Measurements from ENCODE around the gene TRAPPC2L. TPM values are rescaled to one million over a fixed set of nuclear protein-coding genes. Genes with fewer than 3 reads are reported as not detected.

The TRAPPC2L gene
- total and polyA plus RNA-seq, 11 donors: 20.3 to 65.7 (median 44.2) TPM

DNA sequence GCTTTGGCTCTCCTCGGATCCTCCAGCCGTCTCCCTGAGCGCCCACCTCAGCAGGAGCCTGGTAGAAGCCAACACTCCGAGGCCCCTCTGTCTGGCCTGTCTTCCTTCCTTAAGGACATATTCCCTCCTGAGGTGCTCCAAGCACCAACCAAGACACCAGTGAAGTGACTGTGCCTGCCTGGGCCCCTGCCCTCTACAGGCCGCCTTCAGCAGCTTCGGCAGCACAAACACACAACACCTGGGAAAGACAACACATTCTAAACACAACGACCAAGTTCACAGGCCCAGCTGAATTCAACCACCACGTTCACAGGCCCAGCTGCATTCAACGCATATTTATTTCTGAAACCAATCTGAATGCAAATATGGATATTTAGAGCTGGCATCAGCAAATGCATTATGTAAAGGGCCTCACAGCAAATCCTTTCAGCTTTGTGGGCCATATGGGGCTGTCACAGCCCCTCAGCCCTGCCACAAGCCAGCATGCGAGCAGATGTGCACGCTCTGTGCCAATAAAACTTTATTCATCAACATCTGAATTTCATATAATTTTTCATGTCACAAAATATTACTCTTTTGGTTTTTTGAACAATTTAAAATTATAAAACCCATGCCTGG lies 12.4 kb upstream of the TRAPPC2L start:
- no peak for ATAC-seq
- TF ChIP-seq, protein P1, sequence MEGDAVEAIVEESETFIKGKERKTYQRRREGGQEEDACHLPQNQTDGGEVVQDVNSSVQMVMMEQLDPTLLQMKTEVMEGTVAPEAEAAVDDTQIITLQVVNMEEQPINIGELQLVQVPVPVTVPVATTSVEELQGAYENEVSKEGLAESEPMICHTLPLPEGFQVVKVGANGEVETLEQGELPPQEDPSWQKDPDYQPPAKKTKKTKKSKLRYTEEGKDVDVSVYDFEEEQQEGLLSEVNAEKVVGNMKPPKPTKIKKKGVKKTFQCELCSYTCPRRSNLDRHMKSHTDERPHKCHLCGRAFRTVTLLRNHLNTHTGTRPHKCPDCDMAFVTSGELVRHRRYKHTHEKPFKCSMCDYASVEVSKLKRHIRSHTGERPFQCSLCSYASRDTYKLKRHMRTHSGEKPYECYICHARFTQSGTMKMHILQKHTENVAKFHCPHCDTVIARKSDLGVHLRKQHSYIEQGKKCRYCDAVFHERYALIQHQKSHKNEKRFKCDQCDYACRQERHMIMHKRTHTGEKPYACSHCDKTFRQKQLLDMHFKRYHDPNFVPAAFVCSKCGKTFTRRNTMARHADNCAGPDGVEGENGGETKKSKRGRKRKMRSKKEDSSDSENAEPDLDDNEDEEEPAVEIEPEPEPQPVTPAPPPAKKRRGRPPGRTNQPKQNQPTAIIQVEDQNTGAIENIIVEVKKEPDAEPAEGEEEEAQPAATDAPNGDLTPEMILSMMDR (IDR thresholded peaks at IDR 0.05): no peak
- TF ChIP-seq POLR2A (IDR thresholded peaks at IDR 0.05): no peak
- WGBS, 4 donors: 77 to 86% (median 84%) methylated on average over 11 of the region's 11 CpGs
- H3K4me3 ChIP-seq: no peak overlapping the region
- intact Hi-C loops (cut with DNase I): no loop called here
- no peak for DNase-seq
- H3K4me1 ChIP-seq: no peaks in the 10 kb centered on the region
- H3K27ac ChIP-seq: no peak overlapping the region
- H3K27me3 ChIP-seq: no peaks in the 10 kb centered on the region
- no peaks in the 10 kb centered on the region for H3K9me3 ChIP-seq
- H3K36me3 ChIP-seq: peaks cover 0 to 31% (median 17%) of the 10 kb centered on the region in 9 donors

DNA sequence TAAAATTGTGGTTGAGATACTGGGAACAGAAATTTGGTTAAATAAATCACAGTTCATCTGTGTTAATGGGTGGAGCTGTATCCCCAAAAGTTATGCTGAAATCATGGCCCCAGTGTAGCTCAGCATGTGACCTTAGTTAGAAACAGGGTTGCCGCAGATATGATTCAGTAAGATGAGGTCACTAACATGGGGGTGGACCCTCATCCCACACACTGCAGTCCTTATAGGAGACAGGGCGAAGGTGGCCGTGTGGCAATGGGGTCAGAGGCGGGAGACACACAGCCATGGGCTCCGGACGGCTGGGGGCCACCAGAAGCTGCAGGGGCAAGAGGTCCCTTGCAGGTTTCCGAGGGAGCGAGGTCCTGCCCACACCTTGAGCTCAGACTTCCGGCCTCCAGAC lies 10.8 kb upstream of the TRAPPC2L start:
- Histone ChIP-seq H3K4me1 (no peaks in the 10 kb centered on the region), H3K27me3 (no peaks in the 10 kb centered on the region), H3K27ac (no peak overlapping the region), H3K9me3 (no peaks in the 10 kb centered on the region), H3K4me3 (no peak overlapping the region), H3K36me3 (peaks cover 0 to 25% (median 7%) of the 10 kb centered on the region in 9 donors)
- TF ChIP-seq, protein P1 (IDR thresholded peaks at IDR 0.05): no peak
- TF ChIP-seq POLR2A (IDR thresholded peaks at IDR 0.05): no peak
- 91 to 96% (median 94%) methylated on average over 9 of the region's 9 CpGs for WGBS, 4 donors
- intact Hi-C loops (cut with DNase I): no loop called here
- ATAC-seq: no peak
- DNase-seq: no peak

DNA sequence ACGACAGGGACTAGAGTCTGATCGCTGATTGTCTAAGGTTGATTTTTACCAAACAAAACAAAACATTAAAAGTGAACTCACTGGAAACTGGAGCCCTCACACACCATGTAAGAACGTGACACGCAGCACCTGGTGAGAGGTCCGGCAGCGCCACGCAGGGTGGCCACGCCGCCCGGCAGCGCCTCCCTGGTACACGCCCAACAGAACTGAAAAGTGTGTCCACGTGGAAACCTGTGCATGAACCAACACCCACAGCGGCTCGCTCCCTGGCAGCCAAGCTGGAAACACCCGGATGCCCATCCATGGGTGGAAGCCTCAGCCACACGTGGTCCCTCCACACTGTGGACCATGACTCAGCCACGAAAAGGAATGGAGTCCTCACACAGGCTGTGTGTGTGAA lies 9.3 kb upstream of the TRAPPC2L start:
- intact Hi-C loops (cut with DNase I): no loop called here
- Histone ChIP-seq H3K36me3 (peaks cover 0 to 21% (median 6%) of the 10 kb centered on the region in 9 donors), H3K4me3 (no peak overlapping the region), H3K27me3 (no peaks in the 10 kb centered on the region), H3K4me1 (no peaks in the 10 kb centered on the region), H3K27ac (no peak overlapping the region), H3K9me3 (no peaks in the 10 kb centered on the region)
- DNase-seq (no peak), ATAC-seq (no peak)
- 92 to 95% (median 95%) methylated on average over 18 of the region's 18 CpGs for WGBS, 4 donors
- TF ChIP-seq, protein P1 (IDR thresholded peaks at IDR 0.05): no peak
- no peak for TF ChIP-seq POLR2A (IDR thresholded peaks at IDR 0.05)

DNA sequence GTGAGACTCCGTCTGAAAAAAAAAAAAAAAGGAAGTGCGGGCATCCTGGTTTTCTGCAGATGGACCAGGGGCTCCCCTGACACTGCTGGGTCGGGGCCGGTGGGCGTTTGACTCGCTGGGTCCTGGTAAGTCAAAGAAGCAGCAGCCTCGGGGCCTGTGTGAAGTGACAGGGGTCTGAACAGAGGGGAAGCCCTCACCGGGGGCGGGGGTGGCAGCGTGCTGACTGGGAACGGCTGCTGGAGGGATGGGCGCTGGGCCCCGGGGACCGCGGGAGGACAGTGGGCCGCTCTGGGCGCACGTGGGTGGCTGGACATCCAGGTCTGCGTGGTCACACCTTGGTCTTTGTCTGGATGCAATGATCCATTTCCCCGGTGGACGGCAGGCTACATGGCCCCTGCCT lies 8.4 kb upstream of the TRAPPC2L start:
- DNase-seq: no peak
- TF ChIP-seq, protein P1 (IDR thresholded peaks at IDR 0.05): no peak
- no peak for TF ChIP-seq POLR2A (IDR thresholded peaks at IDR 0.05)
- WGBS, 4 donors: 88 to 93% (median 91%) methylated on average over 19 to 21 of the region's 21 CpGs
- H3K36me3 ChIP-seq: peaks cover 0 to 19% (median 3%) of the 10 kb centered on the region in 9 donors
- no peaks in the 10 kb centered on the region for H3K27me3 ChIP-seq
- H3K4me1 ChIP-seq: peaks cover 0 to 8% (median 0%) of the 10 kb centered on the region in 12 donors
- no peak overlapping the region for H3K27ac ChIP-seq
- intact Hi-C loops (cut with DNase I): no loop called here
- no peak for ATAC-seq
- no peaks in the 10 kb centered on the region for H3K9me3 ChIP-seq
- no peak overlapping the region for H3K4me3 ChIP-seq

Measured in heart left ventricle (tissue), 16 donors.